ENCODE data around the gene TERT. TPM values are rescaled to one million over a fixed set of nuclear protein-coding genes. Genes with fewer than 3 reads are reported as not detected.

The TERT gene
- total and polyA plus RNA-seq, 10 of the 15 experiments (the other 5 are each of a cell fraction or from before 2014, with no cell fraction given): 0.08 to 21.5 (median 5.0) TPM

- H3K9ac ChIP-seq (ENCODE audit: control insufficient read depth, insufficient read depth, low read length): no peak overlapping the region
- SMC1A ChIA-PET (ENCODE audit: uncharacterized antibody, unreplicated experiment): no interaction called here
- no peak for TF ChIP-seq IKZF1 (conservative IDR thresholded peaks at IDR 0.05)
- TF ChIP-seq, protein P1, sequence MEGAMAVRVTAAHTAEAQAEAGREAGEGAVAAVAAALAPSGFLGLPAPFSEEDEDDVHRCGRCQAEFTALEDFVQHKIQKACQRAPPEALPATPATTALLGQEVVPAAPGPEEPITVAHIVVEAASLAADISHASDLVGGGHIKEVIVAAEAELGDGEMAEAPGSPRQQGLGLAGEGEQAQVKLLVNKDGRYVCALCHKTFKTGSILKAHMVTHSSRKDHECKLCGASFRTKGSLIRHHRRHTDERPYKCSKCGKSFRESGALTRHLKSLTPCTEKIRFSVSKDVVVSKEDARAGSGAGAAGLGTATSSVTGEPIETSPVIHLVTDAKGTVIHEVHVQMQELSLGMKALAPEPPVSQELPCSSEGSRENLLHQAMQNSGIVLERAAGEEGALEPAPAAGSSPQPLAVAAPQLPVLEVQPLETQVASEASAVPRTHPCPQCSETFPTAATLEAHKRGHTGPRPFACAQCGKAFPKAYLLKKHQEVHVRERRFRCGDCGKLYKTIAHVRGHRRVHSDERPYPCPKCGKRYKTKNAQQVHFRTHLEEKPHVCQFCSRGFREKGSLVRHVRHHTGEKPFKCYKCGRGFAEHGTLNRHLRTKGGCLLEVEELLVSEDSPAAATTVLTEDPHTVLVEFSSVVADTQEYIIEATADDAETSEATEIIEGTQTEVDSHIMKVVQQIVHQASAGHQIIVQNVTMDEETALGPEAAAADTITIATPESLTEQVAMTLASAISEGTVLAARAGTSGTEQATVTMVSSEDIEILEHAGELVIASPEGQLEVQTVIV (IDR thresholded peaks at IDR 0.05; ENCODE audit: borderline replicate concordance, partially characterized antibody): no peak
- TF ChIP-seq JUND (IDR thresholded peaks at IDR 0.05; ENCODE audit: low read depth, low read length): no peak
- TF ChIP-seq BCL11A (IDR thresholded peaks at IDR 0.05; ENCODE audit: low read depth, low read length): no peak
- no peak for TF ChIP-seq ASH2L (IDR thresholded peaks at IDR 0.05; ENCODE audit: borderline replicate concordance, low read depth)
- TF ChIP-seq SMAD5 (IDR thresholded peaks at IDR 0.05; ENCODE audit: low read depth): no peak
- no peak for TF ChIP-seq LARP7 (IDR thresholded peaks at IDR 0.05)
- no peak for TF ChIP-seq BACH1 (IDR thresholded peaks at IDR 0.05; ENCODE audit: borderline replicate concordance)
- no peak for TF ChIP-seq ZNF384 (IDR thresholded peaks at IDR 0.05; ENCODE audit: borderline replicate concordance, low read depth, low read length)
- TF ChIP-seq, protein P2, sequence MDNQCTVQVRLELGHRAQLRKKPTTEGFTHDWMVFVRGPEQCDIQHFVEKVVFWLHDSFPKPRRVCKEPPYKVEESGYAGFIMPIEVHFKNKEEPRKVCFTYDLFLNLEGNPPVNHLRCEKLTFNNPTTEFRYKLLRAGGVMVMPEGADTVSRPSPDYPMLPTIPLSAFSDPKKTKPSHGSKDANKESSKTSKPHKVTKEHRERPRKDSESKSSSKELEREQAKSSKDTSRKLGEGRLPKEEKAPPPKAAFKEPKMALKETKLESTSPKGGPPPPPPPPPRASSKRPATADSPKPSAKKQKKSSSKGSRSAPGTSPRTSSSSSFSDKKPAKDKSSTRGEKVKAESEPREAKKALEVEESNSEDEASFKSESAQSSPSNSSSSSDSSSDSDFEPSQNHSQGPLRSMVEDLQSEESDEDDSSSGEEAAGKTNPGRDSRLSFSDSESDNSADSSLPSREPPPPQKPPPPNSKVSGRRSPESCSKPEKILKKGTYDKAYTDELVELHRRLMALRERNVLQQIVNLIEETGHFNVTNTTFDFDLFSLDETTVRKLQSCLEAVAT (IDR thresholded peaks at IDR 0.05): no peak
- TF ChIP-seq KLF5 (IDR thresholded peaks at IDR 0.05; ENCODE audit: partially characterized antibody): no peak
- TF ChIP-seq PBX3 (IDR thresholded peaks at IDR 0.05; ENCODE audit: insufficient replicate concordance, low read depth, low read length): no peak
- TF ChIP-seq RB1 (IDR thresholded peaks at IDR 0.05; ENCODE audit: borderline replicate concordance): no peak
- TF ChIP-seq NFYB (IDR thresholded peaks at IDR 0.05; ENCODE audit: insufficient read depth, low read depth, low read length): no peak
- TF ChIP-seq, protein P3, sequence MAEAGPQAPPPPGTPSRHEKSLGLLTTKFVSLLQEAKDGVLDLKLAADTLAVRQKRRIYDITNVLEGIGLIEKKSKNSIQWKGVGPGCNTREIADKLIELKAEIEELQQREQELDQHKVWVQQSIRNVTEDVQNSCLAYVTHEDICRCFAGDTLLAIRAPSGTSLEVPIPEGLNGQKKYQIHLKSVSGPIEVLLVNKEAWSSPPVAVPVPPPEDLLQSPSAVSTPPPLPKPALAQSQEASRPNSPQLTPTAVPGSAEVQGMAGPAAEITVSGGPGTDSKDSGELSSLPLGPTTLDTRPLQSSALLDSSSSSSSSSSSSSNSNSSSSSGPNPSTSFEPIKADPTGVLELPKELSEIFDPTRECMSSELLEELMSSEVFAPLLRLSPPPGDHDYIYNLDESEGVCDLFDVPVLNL (IDR thresholded peaks at IDR 0.05; ENCODE audit: low read depth, low read length): no peak
- TF ChIP-seq, protein P4, sequence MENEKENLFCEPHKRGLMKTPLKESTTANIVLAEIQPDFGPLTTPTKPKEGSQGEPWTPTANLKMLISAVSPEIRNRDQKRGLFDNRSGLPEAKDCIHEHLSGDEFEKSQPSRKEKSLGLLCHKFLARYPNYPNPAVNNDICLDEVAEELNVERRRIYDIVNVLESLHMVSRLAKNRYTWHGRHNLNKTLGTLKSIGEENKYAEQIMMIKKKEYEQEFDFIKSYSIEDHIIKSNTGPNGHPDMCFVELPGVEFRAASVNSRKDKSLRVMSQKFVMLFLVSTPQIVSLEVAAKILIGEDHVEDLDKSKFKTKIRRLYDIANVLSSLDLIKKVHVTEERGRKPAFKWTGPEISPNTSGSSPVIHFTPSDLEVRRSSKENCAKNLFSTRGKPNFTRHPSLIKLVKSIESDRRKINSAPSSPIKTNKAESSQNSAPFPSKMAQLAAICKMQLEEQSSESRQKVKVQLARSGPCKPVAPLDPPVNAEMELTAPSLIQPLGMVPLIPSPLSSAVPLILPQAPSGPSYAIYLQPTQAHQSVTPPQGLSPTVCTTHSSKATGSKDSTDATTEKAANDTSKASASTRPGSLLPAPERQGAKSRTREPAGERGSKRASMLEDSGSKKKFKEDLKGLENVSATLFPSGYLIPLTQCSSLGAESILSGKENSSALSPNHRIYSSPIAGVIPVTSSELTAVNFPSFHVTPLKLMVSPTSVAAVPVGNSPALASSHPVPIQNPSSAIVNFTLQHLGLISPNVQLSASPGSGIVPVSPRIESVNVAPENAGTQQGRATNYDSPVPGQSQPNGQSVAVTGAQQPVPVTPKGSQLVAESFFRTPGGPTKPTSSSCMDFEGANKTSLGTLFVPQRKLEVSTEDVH (IDR thresholded peaks at IDR 0.05; ENCODE audit: low read depth, partially characterized antibody): no peak
Measured at GRCh38 chr5:1325191-1325741, 30.4 kb upstream of the TERT start.

More at GRCh38 chr5:1325191-1325741, 30.4 kb upstream of the TERT start:
- in situ Hi-C loops (cut with MboI): no loop called here
- ATAC-seq (no peak), FAIRE-seq (no peak), DNase-seq (ENCODE audit: low read depth, low spot score) (no peak)
- H3K27ac ChIP-seq (ENCODE audit: control insufficient read depth, insufficient read depth): no peak overlapping the region
- H3K4me1 ChIP-seq (ENCODE audit: control insufficient read depth, insufficient read depth, low read length): no peaks in the 10 kb centered on the region
- H3K9me3 ChIP-seq (replicated peaks; ENCODE audit: control insufficient read depth, insufficient read depth, low read length): no peaks in the 10 kb centered on the region
- RAD21 ChIA-PET (ENCODE audit: unreplicated experiment): no interaction called here
- no peak overlapping the region for H3K4me3 ChIP-seq
- intact Hi-C loops (cut with micrococcal nuclease; ENCODE audit: unreplicated experiment): no loop called here
- CTCF ChIA-PET: no interaction called here
- POLR2A ChIA-PET: no interaction called here
- 96% methylated on average over 17 of the region's 17 CpGs for WGBS (ENCODE audit: insufficient coverage, insufficient replicate concordance, low lambda C conversion rate, missing lambda C conversion rate)
- H4K20me1 ChIP-seq (ENCODE audit: control insufficient read depth, insufficient read depth): no peaks in the 10 kb centered on the region
- no peak overlapping the region for H3K4me2 ChIP-seq (ENCODE audit: control insufficient read depth, insufficient read depth)
- BruUV-seq (replicated peaks): no TSS peak
- peaks cover 7 to 44% of the 10 kb centered on the region in 2 experiments; a peak in 3 of 4 replicates for H3K36me3 ChIP-seq (ENCODE audit: control insufficient read depth in 2 of 2, insufficient read depth in 2 of 2, low read length in 1 of 2)
- no peaks in the 10 kb centered on the region for H3K27me3 ChIP-seq (replicated peaks in 1 of 2; ENCODE audit: control insufficient read depth in 2 of 2, insufficient read depth in 2 of 2, low read length in 1 of 2)
- H2AFZ ChIP-seq (ENCODE audit: control insufficient read depth, low read depth, low read length): no peak overlapping the region
- no peaks in the 10 kb centered on the region for H3K79me2 ChIP-seq (ENCODE audit: control insufficient read depth, insufficient read depth, low read length)
